AG04449 (cell line): ENCODE results near the gene PPARA.

ENCODE experiments used
- CTCF ChIA-PET: fragments of 350-600 bp; formaldehyde crosslinking; extraction: SDS; loops from one replicate; lab custom pipeline; 2021; ENCODE audit warnings: antibody characterized with exemption; lab: Yijun Ruan, JAX
- POLR2A ChIA-PET: fragments of 400-600, 350-600 bp; formaldehyde crosslinking; extraction: SDS; loops from one replicate; lab custom pipeline; 2020; ENCODE audit warnings: antibody characterized with exemption, inconsistent platforms; lab: Yijun Ruan, JAX
- DNase-seq: peaks from one replicate; pipeline ENCODE4 v3.0.0-alpha.2; 2010; ENCODE audit warnings: low read depth, low spot score
- H3K4me3 ChIP-seq: 2 replicates; pipeline ENCODE4 v1.5.1; 2011; ENCODE audit warnings: low read depth, mild to moderate bottlenecking, control low read depth, low read length
- CTCF ChIP-seq: IDR thresholded peaks from one replicate; pipeline ENCODE4 v1.5.1; 2011; ENCODE audit warnings: mild to moderate bottlenecking, moderate library complexity, low read length, control low read depth, inconsistent platforms; ENCODE audit not compliant: insufficient read depth; ENCODE audit errors: missing control alignments

The PPARA gene

DNA sequence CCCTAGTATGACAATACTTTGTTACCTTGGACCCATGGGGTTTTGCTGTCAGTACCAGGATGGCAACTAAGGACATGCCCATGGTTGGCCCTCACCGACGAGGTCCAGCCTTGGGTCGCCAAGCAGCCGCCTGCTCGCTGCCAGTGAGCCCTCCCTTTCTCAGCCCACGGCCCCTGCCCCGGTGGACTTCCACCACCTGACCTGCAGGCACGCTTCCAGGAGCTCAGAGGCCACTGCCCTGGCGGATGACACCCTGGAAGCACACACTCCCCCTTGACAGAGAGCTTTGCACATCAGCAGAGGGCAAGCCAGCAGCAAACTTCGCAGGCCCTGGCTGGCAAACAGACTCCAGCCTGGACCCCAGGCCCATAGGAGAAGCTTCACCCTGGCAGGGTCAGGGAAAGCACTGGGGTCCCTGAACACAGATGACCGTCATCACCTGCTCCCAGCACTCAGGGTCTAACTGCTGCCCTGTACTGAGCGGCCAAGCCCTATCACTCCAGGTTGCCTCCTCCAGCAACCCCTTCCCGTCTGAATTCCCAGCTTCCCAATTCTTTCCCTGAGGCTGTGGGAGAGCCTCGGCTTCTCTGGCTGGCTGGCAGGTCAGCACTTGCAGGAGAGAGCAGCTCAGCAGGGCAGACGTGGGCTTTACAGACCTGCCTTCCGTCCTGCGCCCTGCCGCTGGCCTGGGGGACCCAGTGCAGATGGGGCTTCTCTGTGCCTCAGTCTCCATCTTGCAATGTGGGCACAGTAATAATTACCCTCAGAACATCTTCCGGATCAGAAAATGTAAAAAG is 2.7 kb upstream of the PPARA start:
- CTCF ChIA-PET = interaction anchor here (0.9 to 2.4 kb wide), 3 partner anchors 26 to 142 kb away, joined by 4 to 10 read pairs (median 7); no protein-coding TSS in a partner anchor
- TF ChIP-seq CTCF = no peak
- no peak for DNase-seq
- POLR2A ChIA-PET = interaction anchor here (0.6 to 0.9 kb wide), 3 partner anchors 29 to 150 kb away, joined by 3 read pairs; no protein-coding TSS in a partner anchor
- H3K4me3 ChIP-seq = no peak overlapping the region

DNA sequence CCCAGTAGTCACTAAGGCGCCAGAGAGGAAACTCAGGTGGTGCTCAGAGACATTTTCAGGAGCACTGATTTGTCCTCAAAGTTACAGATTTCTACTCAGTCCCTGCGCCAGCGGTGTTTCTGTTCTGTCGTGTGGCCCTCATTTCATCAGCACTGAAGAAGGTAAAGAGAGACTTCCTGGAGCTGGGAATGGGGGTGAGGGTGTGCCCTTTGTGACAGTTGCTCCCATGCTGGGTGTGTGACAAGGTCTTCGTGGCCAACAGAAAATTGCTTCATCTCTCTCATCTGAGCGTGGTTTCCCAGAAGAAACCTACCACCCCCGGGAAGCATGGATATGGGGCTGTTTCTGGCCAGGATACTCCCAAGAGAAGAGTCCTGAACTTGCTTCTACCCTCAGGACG is 2.0 kb upstream of the PPARA start:
- POLR2A ChIA-PET = interaction anchor here (0.5 to 0.9 kb wide), 2 partner anchors 29 to 151 kb away, joined by 3 read pairs; no protein-coding TSS in a partner anchor
- CTCF ChIA-PET = interaction anchor here (2.4 kb wide), 1 partner anchor 142 kb away, joined by 10 read pairs; no protein-coding TSS in a partner anchor
- DNase-seq = no peak
- no peak for TF ChIP-seq CTCF
- no peak overlapping the region for H3K4me3 ChIP-seq

- ChIA-PET CTCF (interaction anchor here (1.0 to 2.4 kb wide), 3 partner anchors 27 to 143 kb away, joined by 3 to 10 read pairs (median 3); no protein-coding TSS in a partner anchor), POLR2A (interaction anchor here (0.5 kb wide), 1 partner anchor 150 kb away, joined by 3 read pairs; no protein-coding TSS in a partner anchor)
- no peak for DNase-seq
- no peak for TF ChIP-seq CTCF
- peak overlapping the region; percentile 81 for H3K4me3 ChIP-seq
Measured at GRCh38 chr22:46148816-46149511, 1.4 kb upstream of the PPARA start.

- ChIA-PET CTCF (interaction anchor here (1.0 kb wide), 2 partner anchors 28 to 77 kb away, joined by 3 read pairs; no protein-coding TSS in a partner anchor), POLR2A (no interaction called here)
- TF ChIP-seq CTCF = no peak
- H3K4me3 ChIP-seq = peak overlapping the region; percentile 81
- no peak for DNase-seq
Measured at GRCh38 chr22:46149512-46150033, 753 bp upstream of the PPARA start.

DNA sequence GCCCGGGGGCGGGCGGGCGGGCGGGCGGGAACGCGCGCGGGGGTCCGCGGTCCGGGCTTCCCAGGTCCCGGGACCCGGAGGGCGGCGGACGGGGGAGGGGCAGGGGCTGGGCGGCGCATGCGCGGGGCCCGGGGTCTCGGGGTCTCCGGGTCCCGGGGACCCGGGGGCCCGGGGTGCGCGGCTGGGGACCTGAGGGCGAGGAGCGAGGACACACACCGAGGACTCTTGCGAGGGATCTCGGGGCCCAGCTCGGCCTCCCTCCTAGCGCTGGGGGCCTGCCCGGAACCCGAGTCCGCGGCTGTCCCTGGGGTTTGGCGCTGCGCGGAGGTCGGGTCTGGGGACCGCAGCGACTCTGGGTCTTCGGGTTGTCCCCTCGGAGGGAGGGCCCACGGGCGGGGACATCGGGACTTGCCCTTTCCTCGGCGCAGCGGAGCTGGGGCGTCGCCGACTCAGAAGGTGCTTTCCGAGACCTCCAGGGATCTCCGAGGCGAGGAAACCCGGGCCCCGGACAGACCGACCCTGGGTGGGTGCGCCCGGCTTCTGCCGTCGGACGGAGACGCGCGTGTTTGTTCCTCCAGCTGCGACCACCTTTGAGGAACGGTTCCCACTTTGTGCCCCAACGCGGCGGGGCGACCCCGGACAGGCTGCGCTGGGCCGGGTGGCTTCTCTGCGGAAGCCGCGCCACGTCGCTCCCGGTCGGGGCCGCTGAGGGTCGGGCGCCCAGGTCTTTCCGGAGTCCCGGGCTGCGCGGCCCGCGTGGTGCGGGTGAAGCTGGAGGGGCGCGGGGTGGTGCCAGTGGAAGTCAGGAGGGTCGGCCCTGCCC is 540 bp downstream of the PPARA start:
- TF ChIP-seq CTCF = no peak
- CTCF ChIA-PET = interaction anchor here (1.2 to 2.8 kb wide), 4 partner anchors 29 to 163 kb away, joined by 3 to 9 read pairs (median 7); no protein-coding TSS in a partner anchor
- DNase-seq = no peak
- POLR2A ChIA-PET = interaction anchor here (0.7 kb wide), 1 partner anchor 25 kb away, joined by 3 read pairs; no protein-coding TSS in a partner anchor
- peak overlapping the region; percentile 81 for H3K4me3 ChIP-seq
